HG02981 (cell line): ENCODE measurements around the gene CAV1.

Source experiments
- ATAC-seq: cut with Tn5 transposase; IDR thresholded peaks from one replicate; pipeline ENCODE4 v1.9.1; 2021; ENCODE audit warnings: mild to moderate bottlenecking, moderate library complexity; ENCODE audit not compliant: unreplicated experiment

Gene CAV1

GRCh38 chr7:116503835-116504234, 21.0 kb upstream of the CAV1 start:
- no peak for ATAC-seq

GRCh38 chr7:116505278-116505677, 19.6 kb upstream of the CAV1 start:
- no peak for ATAC-seq

- no peak for ATAC-seq
Measured at GRCh38 chr7:116505823-116506222, 19.0 kb upstream of the CAV1 start.

GRCh38 chr7:116509982-116510579, 14.8 kb upstream of the CAV1 start:
- no peak for ATAC-seq

- ATAC-seq = no peak
Measured at GRCh38 chr7:116510795-116511194, 14.0 kb upstream of the CAV1 start.

GRCh38 chr7:116511552-116512519, 13.0 kb upstream of the CAV1 start:
- ATAC-seq = peak; percentile 98

- ATAC-seq = no peak
Measured at GRCh38 chr7:116512520-116513188, 12.2 kb upstream of the CAV1 start.

- ATAC-seq = no peak
Measured at GRCh38 chr7:116515584-116515983, 9.3 kb upstream of the CAV1 start.

- ATAC-seq = no peak
Measured at GRCh38 chr7:116516324-116516723, 8.5 kb upstream of the CAV1 start.

GRCh38 chr7:116517626-116518025, 7.2 kb upstream of the CAV1 start:
- ATAC-seq = no peak

GRCh38 chr7:116518961-116519360, 5.9 kb upstream of the CAV1 start:
- no peak for ATAC-seq

GRCh38 chr7:116521046-116521664, 3.7 kb upstream of the CAV1 start:
- ATAC-seq = no peak

- no peak for ATAC-seq
Measured at GRCh38 chr7:116522247-116522646, 2.6 kb upstream of the CAV1 start.

- ATAC-seq = no peak
Measured at GRCh38 chr7:116524221-116524608, 621 bp upstream of the CAV1 start.

GRCh38 chr7:116525298-116525912, 569 bp downstream of the CAV1 start:
- peak; percentile 27 for ATAC-seq

- peak; percentile 96 for ATAC-seq
Measured at GRCh38 chr7:116525913-116526861, 1.4 kb downstream of the CAV1 start.

- ATAC-seq = no peak
Measured at GRCh38 chr7:116526897-116527296, 2.1 kb downstream of the CAV1 start.

GRCh38 chr7:116527521-116527920, 2.7 kb downstream of the CAV1 start:
- no peak for ATAC-seq

- ATAC-seq = no peak
Measured at GRCh38 chr7:116528008-116528789, 3.4 kb downstream of the CAV1 start.
